ENCODE data around the gene ZCCHC8. TPM values are rescaled to one million over a fixed set of nuclear protein-coding genes. Genes with fewer than 3 reads are reported as not detected.

Gene ZCCHC8
- total RNA-seq (10 to 100 TPM; 16.8 to 21.4 (median 20.7) TPM), polyA plus RNA-seq (10 to 100 TPM; 10.2 to 16.5 (median 10.2) TPM)

GRCh38 chr12:122500685-122501488 is at the start of gene ZCCHC8:
Gene ZCCHC8, minus strand, starts transcription at chr12:122500932. Its CDS starts 92 bp downstream, at chr12:122500840.
- H3K4me3 ChIP-seq, result peak within 1 kb of the TSS; percentile 70 to 96 (median 81)
- intact Hi-C loops (cut with DNase I), result loop anchor here (1.0 to 5.0 kb wide), 2 partner anchors 25 to 234 kb away; partner anchors contain the start of genes RSRC2 and VPS33A
- no peaks in the 10 kb centered on the region for H3K9me3 ChIP-seq
- 2% methylated on average over 52 of the region's 52 CpGs for WGBS, 2 donors
- DNase-seq, result peak; percentile 98
- H3K27me3 ChIP-seq, result no peaks in the 10 kb centered on the region
- H3K4me1 ChIP-seq, result peaks cover 0 to 36% (median 28%) of the 10 kb centered on the region in 4 donors
- H3K27ac ChIP-seq, result peak within 1 kb of the TSS; percentile 96 to 99 (median 98)
- peaks cover 14 to 51% (median 19%) of the 10 kb centered on the region in 4 donors for H3K36me3 ChIP-seq
- TF ChIP-seq POLR2A (IDR thresholded peaks at IDR 0.05) (peak; percentile 93 to 96), EP300 (IDR thresholded peaks at IDR 0.05) (peak in 1 of 4 donors; percentile 52), POLR2AphosphoS5 (IDR thresholded peaks at IDR 0.05) (peak; percentile 91 to 99 (median 96)), CTCF (IDR thresholded peaks at IDR 0.05) (no peak)

- intact Hi-C loops (cut with DNase I), result no loop called here
- Histone ChIP-seq H3K36me3 (peaks cover 0 to 42% (median 4%) of the 10 kb centered on the region in 4 donors), H3K27me3 (no peaks in the 10 kb centered on the region), H3K4me3 (no peak overlapping the region), H3K27ac (no peak overlapping the region), H3K4me1 (no peaks in the 10 kb centered on the region), H3K9me3 (no peaks in the 10 kb centered on the region)
- no peak for DNase-seq
- 80 to 87% methylated on average over 5 of the region's 5 CpGs for WGBS, 2 donors
- TF ChIP-seq POLR2AphosphoS5 (IDR thresholded peaks at IDR 0.05), result no peak
- TF ChIP-seq EP300 (IDR thresholded peaks at IDR 0.05), result no peak
- TF ChIP-seq POLR2A (IDR thresholded peaks at IDR 0.05), result no peak
- no peak for TF ChIP-seq CTCF (IDR thresholded peaks at IDR 0.05)
Measured at GRCh38 chr12:122547330-122547729, 46.6 kb upstream of the ZCCHC8 start.

GRCh38 chr12:122545855-122546254 is 45.1 kb upstream of the ZCCHC8 start:
- no peaks in the 10 kb centered on the region for H3K4me1 ChIP-seq
- intact Hi-C loops (cut with DNase I), result no loop called here
- H3K27me3 ChIP-seq, result no peaks in the 10 kb centered on the region
- no peak overlapping the region for H3K4me3 ChIP-seq
- no peak overlapping the region for H3K27ac ChIP-seq
- no peak for DNase-seq
- no peak for TF ChIP-seq POLR2AphosphoS5 (IDR thresholded peaks at IDR 0.05)
- no peak for TF ChIP-seq CTCF (IDR thresholded peaks at IDR 0.05)
- no peak for TF ChIP-seq EP300 (IDR thresholded peaks at IDR 0.05)
- TF ChIP-seq POLR2A (IDR thresholded peaks at IDR 0.05), result no peak
- no peaks in the 10 kb centered on the region for H3K9me3 ChIP-seq
- WGBS, 2 donors, result 79 to 97% methylated on average over 2 of the region's 2 CpGs
- peaks cover 0 to 28% (median 0%) of the 10 kb centered on the region in 4 donors for H3K36me3 ChIP-seq

GRCh38 chr12:122544537-122544936 is 43.8 kb upstream of the ZCCHC8 start:
- no peak for DNase-seq
- TF ChIP-seq CTCF (IDR thresholded peaks at IDR 0.05) (no peak), EP300 (IDR thresholded peaks at IDR 0.05) (no peak), POLR2AphosphoS5 (IDR thresholded peaks at IDR 0.05) (no peak), POLR2A (IDR thresholded peaks at IDR 0.05) (no peak)
- intact Hi-C loops (cut with DNase I), result no loop called here
- Histone ChIP-seq H3K27me3 (no peaks in the 10 kb centered on the region), H3K27ac (no peak overlapping the region), H3K4me1 (no peaks in the 10 kb centered on the region), H3K9me3 (no peaks in the 10 kb centered on the region), H3K4me3 (no peak overlapping the region), H3K36me3 (peaks cover 0 to 25% (median 0%) of the 10 kb centered on the region in 4 donors)
- WGBS, 2 donors, result 91 to 94% methylated on average over 2 of the region's 2 CpGs

Measured in sigmoid colon (tissue), 7 donors.